Endothelial cell of umbilical vein (primary cell): Measurements from ENCODE around the gene SLC25A26.

Experiments used
- EZH2 ChIP-seq: IDR thresholded peaks from 2 replicates; pipeline ENCODE4 v1.6.1; 2012; ENCODE audit warnings: borderline replicate concordance, low read depth, mild to moderate bottlenecking, moderate library complexity, low read length, inconsistent platforms; ENCODE audit not compliant: severe bottlenecking
- FOS ChIP-seq: IDR thresholded peaks from 2 replicates; pipeline ENCODE4 v1.6.1; 2011; ENCODE audit warnings: mild to moderate bottlenecking, low read length, moderate library complexity, borderline replicate concordance; ENCODE audit not compliant: insufficient read depth
- GATA2 ChIP-seq: IDR thresholded peaks from 2 replicates; pipeline ENCODE4 v1.7.0; 2011; ENCODE audit warnings: low read depth, mild to moderate bottlenecking, moderate library complexity, mixed read lengths, low read length; ENCODE audit not compliant: insufficient read length, insufficient read depth
- JUN ChIP-seq: IDR thresholded peaks from 2 replicates; pipeline ENCODE4 v1.6.1; 2011; ENCODE audit warnings: borderline replicate concordance, low read depth; ENCODE audit not compliant: insufficient read length, insufficient read depth
- MAX ChIP-seq: IDR thresholded peaks from 2 replicates; pipeline ENCODE4 v1.6.1; 2011; ENCODE audit not compliant: insufficient read depth, insufficient read length
- MYC ChIP-seq: IDR thresholded peaks from one replicate; pipeline ENCODE4 v1.6.1; 2011; ENCODE audit warnings: mild to moderate bottlenecking, low read depth, low read length
- POLR2A ChIP-seq: IDR thresholded peaks from 2 replicates; pipeline ENCODE4 v1.6.1; 2012; ENCODE audit warnings: low read depth, mild to moderate bottlenecking, control low read depth, low read length
- POLR2AphosphoS5 ChIP-seq: IDR thresholded peaks from 2 replicates; pipeline ENCODE4 v1.6.1; 2012; ENCODE audit warnings: low read depth, mild to moderate bottlenecking, control low read depth, low read length, moderate library complexity; ENCODE audit not compliant: insufficient read depth
- TF ChIP-seq, protein P1 (sequence below), 2 donors: IDR thresholded peaks; 1 replicate in 1 of 2; 2 replicates in 1 of 2; pipeline ENCODE4 v1.5.1; 2011; ENCODE audit warnings: low read length in 2 of 2, mild to moderate bottlenecking in 2 of 2, moderate library complexity in 2 of 2, control low read depth in 1 of 2, inconsistent platforms in 1 of 2, low read depth in 1 of 2; ENCODE audit not compliant: insufficient read depth in 1 of 2; ENCODE audit errors: extremely low read depth in 1 of 2

GRCh38 chr3:66382142-66382541 is 161.3 kb downstream of the SLC25A26 start:
- no peak for TF ChIP-seq POLR2A
- TF ChIP-seq, protein P1, sequence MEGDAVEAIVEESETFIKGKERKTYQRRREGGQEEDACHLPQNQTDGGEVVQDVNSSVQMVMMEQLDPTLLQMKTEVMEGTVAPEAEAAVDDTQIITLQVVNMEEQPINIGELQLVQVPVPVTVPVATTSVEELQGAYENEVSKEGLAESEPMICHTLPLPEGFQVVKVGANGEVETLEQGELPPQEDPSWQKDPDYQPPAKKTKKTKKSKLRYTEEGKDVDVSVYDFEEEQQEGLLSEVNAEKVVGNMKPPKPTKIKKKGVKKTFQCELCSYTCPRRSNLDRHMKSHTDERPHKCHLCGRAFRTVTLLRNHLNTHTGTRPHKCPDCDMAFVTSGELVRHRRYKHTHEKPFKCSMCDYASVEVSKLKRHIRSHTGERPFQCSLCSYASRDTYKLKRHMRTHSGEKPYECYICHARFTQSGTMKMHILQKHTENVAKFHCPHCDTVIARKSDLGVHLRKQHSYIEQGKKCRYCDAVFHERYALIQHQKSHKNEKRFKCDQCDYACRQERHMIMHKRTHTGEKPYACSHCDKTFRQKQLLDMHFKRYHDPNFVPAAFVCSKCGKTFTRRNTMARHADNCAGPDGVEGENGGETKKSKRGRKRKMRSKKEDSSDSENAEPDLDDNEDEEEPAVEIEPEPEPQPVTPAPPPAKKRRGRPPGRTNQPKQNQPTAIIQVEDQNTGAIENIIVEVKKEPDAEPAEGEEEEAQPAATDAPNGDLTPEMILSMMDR (IDR thresholded peaks at IDR 0.05; ENCODE audit: extremely low read depth in 1 of 2, insufficient read depth in 1 of 2, low read depth in 1 of 2, low read length in 2 of 2) = no peak
- TF ChIP-seq MAX = no peak
- no peak for TF ChIP-seq MYC
- TF ChIP-seq POLR2AphosphoS5 = no peak
- TF ChIP-seq GATA2 = no peak
- no peak for TF ChIP-seq EZH2
- TF ChIP-seq FOS = no peak
- TF ChIP-seq JUN = no peak
